ENCODE measurements around the gene MYRF. TPM values are rescaled to one million over a fixed set of nuclear protein-coding genes. Genes with fewer than 3 reads are reported as not detected.

Gene MYRF
- total RNA-seq, 1 donor from 2014 or later = 1.6 TPM

GRCh38 chr11:61712314-61712713, 40.1 kb upstream of the MYRF start:
- H3K27ac Mint-ChIP-seq (ENCODE audit: unreplicated experiment) = no peak overlapping the region
- H3K36me3 Mint-ChIP-seq (ENCODE audit: low read depth) = no peaks in the 10 kb centered on the region
- no peak for TF ChIP-seq CTCF (IDR thresholded peaks at IDR 0.05)
- H3K4me3 Mint-ChIP-seq (ENCODE audit: unreplicated experiment) = no peak overlapping the region
- DNase-seq (ENCODE audit: low spot score) = peak; percentile 68
- no peaks in the 10 kb centered on the region for H3K9me3 Mint-ChIP-seq (ENCODE audit: low read depth)
- no peaks in the 10 kb centered on the region for H3K27me3 Mint-ChIP-seq (ENCODE audit: low read depth)
- peaks cover 4% of the 10 kb centered on the region for H3K4me1 Mint-ChIP-seq (ENCODE audit: low read depth)

GRCh38 chr11:61712846-61713245, 39.6 kb upstream of the MYRF start:
- no peak overlapping the region for H3K4me3 Mint-ChIP-seq (ENCODE audit: unreplicated experiment)
- no peaks in the 10 kb centered on the region for H3K9me3 Mint-ChIP-seq (ENCODE audit: low read depth)
- H3K36me3 Mint-ChIP-seq (ENCODE audit: low read depth) = no peaks in the 10 kb centered on the region
- H3K27ac Mint-ChIP-seq (ENCODE audit: unreplicated experiment) = no peak overlapping the region
- DNase-seq (ENCODE audit: low spot score) = no peak
- no peak for TF ChIP-seq CTCF (IDR thresholded peaks at IDR 0.05)
- no peaks in the 10 kb centered on the region for H3K27me3 Mint-ChIP-seq (ENCODE audit: low read depth)
- H3K4me1 Mint-ChIP-seq (ENCODE audit: low read depth) = peaks cover 8% of the 10 kb centered on the region

- Mint-ChIP-seq H3K27me3 (ENCODE audit: low read depth) (no peaks in the 10 kb centered on the region), H3K4me1 (ENCODE audit: low read depth) (peaks cover 14% of the 10 kb centered on the region), H3K4me3 (ENCODE audit: unreplicated experiment) (no peak overlapping the region), H3K36me3 (ENCODE audit: low read depth) (no peaks in the 10 kb centered on the region), H3K27ac (ENCODE audit: unreplicated experiment) (no peak overlapping the region), H3K9me3 (ENCODE audit: low read depth) (no peaks in the 10 kb centered on the region)
- DNase-seq (ENCODE audit: low spot score) = peak; percentile 84
- no peak for TF ChIP-seq CTCF (IDR thresholded peaks at IDR 0.05)
These were observed 39.0 kb upstream of the MYRF start for GRCh38 chr11:61713464-61713863.

- no peak overlapping the region for H3K27ac Mint-ChIP-seq (ENCODE audit: unreplicated experiment)
These were observed 38.5 kb upstream of the MYRF start for GRCh38 chr11:61713906-61714305.

GRCh38 chr11:61714316-61714715, 38.1 kb upstream of the MYRF start:
- Mint-ChIP-seq H3K4me3 (ENCODE audit: unreplicated experiment) (no peak overlapping the region), H3K27ac (ENCODE audit: unreplicated experiment) (no peak overlapping the region), H3K27me3 (ENCODE audit: low read depth) (no peaks in the 10 kb centered on the region)

More at GRCh38 chr11:61713906-61714305, 38.5 kb upstream of the MYRF start:
- no peak for DNase-seq (ENCODE audit: low spot score)
- H3K4me3 Mint-ChIP-seq (ENCODE audit: unreplicated experiment) = no peak overlapping the region
- TF ChIP-seq CTCF (IDR thresholded peaks at IDR 0.05) = no peak
- H3K9me3 Mint-ChIP-seq (ENCODE audit: low read depth) = no peaks in the 10 kb centered on the region
- H3K4me1 Mint-ChIP-seq (ENCODE audit: low read depth) = peaks cover 16% of the 10 kb centered on the region
- H3K36me3 Mint-ChIP-seq (ENCODE audit: low read depth) = no peaks in the 10 kb centered on the region
- no peaks in the 10 kb centered on the region for H3K27me3 Mint-ChIP-seq (ENCODE audit: low read depth)

More at GRCh38 chr11:61714316-61714715, 38.1 kb upstream of the MYRF start:
- Mint-ChIP-seq H3K36me3 (ENCODE audit: low read depth) (no peaks in the 10 kb centered on the region), H3K9me3 (ENCODE audit: low read depth) (no peaks in the 10 kb centered on the region), H3K4me1 (ENCODE audit: low read depth) (peaks cover 20% of the 10 kb centered on the region)
- no peak for DNase-seq (ENCODE audit: low spot score)
- no peak for TF ChIP-seq CTCF (IDR thresholded peaks at IDR 0.05)
